GM12878 (cell line): ENCODE results near the gene KCNK1. TPM values are rescaled to one million over a fixed set of nuclear protein-coding genes. Genes with fewer than 3 reads are reported as not detected.

Experiments used
- MEF2B ChIP-seq: fragments of 450-650 bp; IDR thresholded peaks from 2 replicates; pipeline ENCODE4 v1.6.1; 2018; ENCODE audit warnings: mild to moderate bottlenecking, moderate library complexity; ENCODE audit not compliant: partially characterized antibody, poor library complexity, severe bottlenecking
- STAT1 ChIP-seq: fragments of 450-650 bp; conservative IDR thresholded peaks from 2 replicates; pipeline ENCODE4 v1.6.1; 2014; ENCODE audit warnings: antibody characterized with exemption, mild to moderate bottlenecking
- TCF3 ChIP-seq: IDR thresholded peaks from 2 replicates; pipeline ENCODE4 v1.6.1; 2012; ENCODE audit warnings: low read depth, mild to moderate bottlenecking, low read length, borderline replicate concordance; ENCODE audit not compliant: insufficient read depth
- polyA plus RNA-seq, 11 experiments: library from polyadenylated mRNA; depleted of rRNA in 4 of 11; unstranded in 6 of 11; stranded (reverse) in 5 of 11; fragments of >200 nt; fragmentation: Nextera tagmentation in 4 of 11; fragmentation: Illumina TruSeq in 1 of 11; extraction: Ambion mirVana in 4 of 11; extraction: Trizol in 1 of 11; gene quantifications; 1 replicate in 1 of 11; 2 replicates in 10 of 11; pipeline versions ENCODE4 v1.2.1 to v1.2.3, GENCODE V29; 2011 to 2016; ENCODE audit warnings: inconsistent platforms in 2 of 11, missing spikeins in 2 of 11, low read depth in 1 of 11
- total RNA-seq, 4 experiments: library from RNA; depleted of rRNA in 3 of 4; stranded (reverse); fragments of >200 nt in 3 of 4; fragmentation: Illumina TruSeq in 1 of 4; extraction: Trizol in 1 of 4; gene quantifications; 2 replicates each; pipeline versions ENCODE4 v1.2.1 to v1.2.3, GENCODE V29; 2013 to 2021
- TF ChIP-seq, protein P1 (sequence below): fragments of 450-650 bp; IDR thresholded peaks from 2 replicates; pipeline ENCODE4 v1.6.1; 2014; ENCODE audit warnings: mild to moderate bottlenecking
- TF ChIP-seq, protein P2 (sequence below): fragments of 450-650 bp; IDR thresholded peaks from 2 replicates; pipeline ENCODE4 v1.6.1; 2016; ENCODE audit warnings: mild to moderate bottlenecking, moderate library complexity, borderline replicate concordance
- TF ChIP-seq, protein P3 (sequence below): fragments of 450-650 bp; IDR thresholded peaks from 2 replicates; pipeline ENCODE4 v1.6.1; 2018; ENCODE audit warnings: mild to moderate bottlenecking, low read depth, moderate library complexity; ENCODE audit not compliant: partially characterized antibody
- TF ChIP-seq, protein P4 (sequence below): fragments of 450-650 bp; IDR thresholded peaks from 2 replicates; pipeline ENCODE4 v1.6.1; 2017; ENCODE audit warnings: low read depth, mild to moderate bottlenecking, moderate library complexity

The KCNK1 gene
- total and polyA plus RNA-seq, 10 of the 15 experiments (the other 5 are each of a cell fraction or from before 2014, with no cell fraction given) = 9.4 to 27.6 (median 15.1) TPM

DNA sequence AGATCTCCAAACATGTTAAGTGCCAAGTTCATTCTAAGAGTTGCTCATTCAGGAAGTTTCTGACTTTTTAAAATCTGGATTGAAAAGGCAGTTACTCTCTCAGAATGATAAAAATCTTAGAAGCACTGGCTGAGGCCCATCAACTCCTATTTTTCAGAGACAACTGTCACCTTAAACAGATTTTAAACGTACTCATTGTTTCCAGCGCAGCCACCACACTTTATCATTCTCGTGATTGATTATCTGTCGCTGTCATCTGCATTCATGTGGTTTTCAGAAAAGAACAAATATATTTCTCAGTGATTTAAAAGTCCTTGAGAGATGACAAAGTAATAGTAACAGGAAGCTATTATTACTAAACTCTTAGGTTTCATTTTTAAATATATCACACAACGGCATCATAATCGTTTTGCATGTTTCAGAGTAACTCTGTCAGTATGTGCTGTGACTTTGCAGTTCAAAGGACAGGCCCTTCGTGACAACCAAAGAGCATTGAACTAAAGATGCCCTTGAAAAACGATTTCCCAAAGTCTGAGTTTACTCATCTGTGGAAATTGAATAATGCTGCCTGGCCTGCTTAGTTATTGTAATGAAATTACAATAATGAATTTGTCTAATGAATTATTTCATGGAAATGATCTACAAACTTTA lies 14.9 kb upstream of the KCNK1 start (continued):
- TF ChIP-seq, protein P1, sequence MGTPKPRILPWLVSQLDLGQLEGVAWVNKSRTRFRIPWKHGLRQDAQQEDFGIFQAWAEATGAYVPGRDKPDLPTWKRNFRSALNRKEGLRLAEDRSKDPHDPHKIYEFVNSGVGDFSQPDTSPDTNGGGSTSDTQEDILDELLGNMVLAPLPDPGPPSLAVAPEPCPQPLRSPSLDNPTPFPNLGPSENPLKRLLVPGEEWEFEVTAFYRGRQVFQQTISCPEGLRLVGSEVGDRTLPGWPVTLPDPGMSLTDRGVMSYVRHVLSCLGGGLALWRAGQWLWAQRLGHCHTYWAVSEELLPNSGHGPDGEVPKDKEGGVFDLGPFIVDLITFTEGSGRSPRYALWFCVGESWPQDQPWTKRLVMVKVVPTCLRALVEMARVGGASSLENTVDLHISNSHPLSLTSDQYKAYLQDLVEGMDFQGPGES = no peak
- TF ChIP-seq, protein P2, sequence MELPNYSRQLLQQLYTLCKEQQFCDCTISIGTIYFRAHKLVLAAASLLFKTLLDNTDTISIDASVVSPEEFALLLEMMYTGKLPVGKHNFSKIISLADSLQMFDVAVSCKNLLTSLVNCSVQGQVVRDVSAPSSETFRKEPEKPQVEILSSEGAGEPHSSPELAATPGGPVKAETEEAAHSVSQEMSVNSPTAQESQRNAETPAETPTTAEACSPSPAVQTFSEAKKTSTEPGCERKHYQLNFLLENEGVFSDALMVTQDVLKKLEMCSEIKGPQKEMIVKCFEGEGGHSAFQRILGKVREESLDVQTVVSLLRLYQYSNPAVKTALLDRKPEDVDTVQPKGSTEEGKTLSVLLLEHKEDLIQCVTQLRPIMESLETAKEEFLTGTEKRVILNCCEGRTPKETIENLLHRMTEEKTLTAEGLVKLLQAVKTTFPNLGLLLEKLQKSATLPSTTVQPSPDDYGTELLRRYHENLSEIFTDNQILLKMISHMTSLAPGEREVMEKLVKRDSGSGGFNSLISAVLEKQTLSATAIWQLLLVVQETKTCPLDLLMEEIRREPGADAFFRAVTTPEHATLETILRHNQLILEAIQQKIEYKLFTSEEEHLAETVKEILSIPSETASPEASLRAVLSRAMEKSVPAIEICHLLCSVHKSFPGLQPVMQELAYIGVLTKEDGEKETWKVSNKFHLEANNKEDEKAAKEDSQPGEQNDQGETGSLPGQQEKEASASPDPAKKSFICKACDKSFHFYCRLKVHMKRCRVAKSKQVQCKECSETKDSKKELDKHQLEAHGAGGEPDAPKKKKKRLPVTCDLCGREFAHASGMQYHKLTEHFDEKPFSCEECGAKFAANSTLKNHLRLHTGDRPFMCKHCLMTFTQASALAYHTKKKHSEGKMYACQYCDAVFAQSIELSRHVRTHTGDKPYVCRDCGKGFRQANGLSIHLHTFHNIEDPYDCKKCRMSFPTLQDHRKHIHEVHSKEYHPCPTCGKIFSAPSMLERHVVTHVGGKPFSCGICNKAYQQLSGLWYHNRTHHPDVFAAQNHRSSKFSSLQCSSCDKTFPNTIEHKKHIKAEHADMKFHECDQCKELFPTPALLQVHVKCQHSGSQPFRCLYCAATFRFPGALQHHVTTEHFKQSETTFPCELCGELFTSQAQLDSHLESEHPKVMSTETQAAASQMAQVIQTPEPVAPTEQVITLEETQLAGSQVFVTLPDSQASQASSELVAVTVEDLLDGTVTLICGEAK = peak; percentile 9; the same call in 1 of the 2 replicates
- TF ChIP-seq, protein P3, sequence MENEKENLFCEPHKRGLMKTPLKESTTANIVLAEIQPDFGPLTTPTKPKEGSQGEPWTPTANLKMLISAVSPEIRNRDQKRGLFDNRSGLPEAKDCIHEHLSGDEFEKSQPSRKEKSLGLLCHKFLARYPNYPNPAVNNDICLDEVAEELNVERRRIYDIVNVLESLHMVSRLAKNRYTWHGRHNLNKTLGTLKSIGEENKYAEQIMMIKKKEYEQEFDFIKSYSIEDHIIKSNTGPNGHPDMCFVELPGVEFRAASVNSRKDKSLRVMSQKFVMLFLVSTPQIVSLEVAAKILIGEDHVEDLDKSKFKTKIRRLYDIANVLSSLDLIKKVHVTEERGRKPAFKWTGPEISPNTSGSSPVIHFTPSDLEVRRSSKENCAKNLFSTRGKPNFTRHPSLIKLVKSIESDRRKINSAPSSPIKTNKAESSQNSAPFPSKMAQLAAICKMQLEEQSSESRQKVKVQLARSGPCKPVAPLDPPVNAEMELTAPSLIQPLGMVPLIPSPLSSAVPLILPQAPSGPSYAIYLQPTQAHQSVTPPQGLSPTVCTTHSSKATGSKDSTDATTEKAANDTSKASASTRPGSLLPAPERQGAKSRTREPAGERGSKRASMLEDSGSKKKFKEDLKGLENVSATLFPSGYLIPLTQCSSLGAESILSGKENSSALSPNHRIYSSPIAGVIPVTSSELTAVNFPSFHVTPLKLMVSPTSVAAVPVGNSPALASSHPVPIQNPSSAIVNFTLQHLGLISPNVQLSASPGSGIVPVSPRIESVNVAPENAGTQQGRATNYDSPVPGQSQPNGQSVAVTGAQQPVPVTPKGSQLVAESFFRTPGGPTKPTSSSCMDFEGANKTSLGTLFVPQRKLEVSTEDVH = peak; percentile 57
- TF ChIP-seq TCF3 (no peak), STAT1 (no peak), MEF2B (peak; percentile 87)
- TF ChIP-seq, protein P4, sequence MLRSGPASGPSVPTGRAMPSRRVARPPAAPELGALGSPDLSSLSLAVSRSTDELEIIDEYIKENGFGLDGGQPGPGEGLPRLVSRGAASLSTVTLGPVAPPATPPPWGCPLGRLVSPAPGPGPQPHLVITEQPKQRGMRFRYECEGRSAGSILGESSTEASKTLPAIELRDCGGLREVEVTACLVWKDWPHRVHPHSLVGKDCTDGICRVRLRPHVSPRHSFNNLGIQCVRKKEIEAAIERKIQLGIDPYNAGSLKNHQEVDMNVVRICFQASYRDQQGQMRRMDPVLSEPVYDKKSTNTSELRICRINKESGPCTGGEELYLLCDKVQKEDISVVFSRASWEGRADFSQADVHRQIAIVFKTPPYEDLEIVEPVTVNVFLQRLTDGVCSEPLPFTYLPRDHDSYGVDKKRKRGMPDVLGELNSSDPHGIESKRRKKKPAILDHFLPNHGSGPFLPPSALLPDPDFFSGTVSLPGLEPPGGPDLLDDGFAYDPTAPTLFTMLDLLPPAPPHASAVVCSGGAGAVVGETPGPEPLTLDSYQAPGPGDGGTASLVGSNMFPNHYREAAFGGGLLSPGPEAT = peak; percentile 81; the same call in 1 of the 2 replicates
